K562 (cell line): ENCODE results near the gene RNF168. TPM values are rescaled to one million over a fixed set of nuclear protein-coding genes. Genes with fewer than 3 reads are reported as not detected.

ENCODE experiments used
- ATAC-seq: fragments of 200-7000 bp; cut with Tn5 transposase; 3 replicates; pipeline ENCODE4 v1.9.1; 2020; ENCODE audit warnings: moderate library complexity
- BruUV-seq: library from RNA; stranded (reverse); fragments of 400-500 nt; replicated peaks from 2 replicates; lab custom pipeline; 2021; lab: Mats Ljungman, UMichigan
- CTCF ChIA-PET: fragments of 300-600 bp; formaldehyde crosslinking; extraction: SDS; loops from one replicate; lab custom pipeline; 2021; ENCODE audit warnings: low intra/inter-chr PET ratio; lab: Yijun Ruan, JAX
- POLR2A ChIA-PET: fragments of 300-600, 350-650 bp; sonication (Branson Sonifier 250); formaldehyde crosslinking; extraction: SDS; loops from one replicate; lab custom pipeline; 2021; ENCODE audit warnings: antibody characterized with exemption, inconsistent platforms; lab: Yijun Ruan, JAX
- DNase-seq, 4 experiments: peaks; one replicate each; pipeline versions ENCODE4 v3.0.0 to v3.0.0-alpha.2; 2011 to 2018; ENCODE audit warnings: low spot score in 3 of 4, mixed read lengths in 3 of 4; ENCODE audit errors: extremely low read depth in 1 of 4
- FAIRE-seq: peaks from 2 replicates; lab custom pipeline; 2011; peaks lifted over from hg19 to GRCh38; lab: Jason Lieb, UNC
- H2AFZ ChIP-seq: 2 replicates; pipeline ENCODE4 v1.6.0; 2011; ENCODE audit warnings: low read depth, low read length, control low read depth, inconsistent platforms
- H3K27ac ChIP-seq: fragments of 200-600 bp; 3 replicates; pipeline ENCODE4 v1.8.0; 2011; ENCODE audit warnings: low read depth, mild to moderate bottlenecking, control low read depth, inconsistent platforms, low read length, moderate library complexity, mixed read lengths; ENCODE audit errors: extremely low read depth
- H3K27me3 ChIP-seq, 2 experiments: fragments of 300-600 bp in 1 of 2; 2 replicates in 1 of 2; 3 replicates in 1 of 2; pipeline versions ENCODE4 v1.6.0 to v1.8.0; 2011; ENCODE audit warnings: inconsistent platforms in 2 of 2, low read length in 2 of 2, mild to moderate bottlenecking in 1 of 2, mixed read lengths in 1 of 2, moderate library complexity in 1 of 2; ENCODE audit not compliant: control insufficient read depth in 2 of 2, insufficient read depth in 2 of 2
- H3K36me3 ChIP-seq: fragments of 300-600 bp; 3 replicates; pipeline ENCODE4 v1.8.0; 2011; ENCODE audit warnings: mild to moderate bottlenecking, low read length, inconsistent platforms; ENCODE audit not compliant: control insufficient read depth, insufficient read depth
- H3K4me1 ChIP-seq, 2 experiments: fragments of 200-600 bp in 1 of 2; replicated peaks in 1 of 2; 2 replicates in 1 of 2; 3 replicates in 1 of 2; pipeline versions ENCODE4 v1.5.1 to v1.8.0; 2011; ENCODE audit warnings: inconsistent platforms in 2 of 2, low read length in 2 of 2, mild to moderate bottlenecking in 1 of 2, mixed read lengths in 1 of 2, moderate library complexity in 1 of 2; ENCODE audit not compliant: control insufficient read depth in 2 of 2, insufficient read depth in 2 of 2
- H3K4me2 ChIP-seq: 2 replicates; pipeline ENCODE4 v1.6.1; 2011; ENCODE audit warnings: low read length, control low read depth, inconsistent platforms, mixed read lengths; ENCODE audit not compliant: insufficient read depth
- H3K4me3 ChIP-seq: fragments of 200-600 bp; sonication (generic), shearing (Covaris generic); 2 replicates; pipeline ENCODE4 v1.5.1; 2016; ENCODE audit warnings: control low read depth, inconsistent platforms
- H3K79me2 ChIP-seq: fragments of 200-600 bp; 3 replicates; pipeline ENCODE4 v1.8.0; 2011; ENCODE audit warnings: low read length, inconsistent platforms; ENCODE audit not compliant: control insufficient read depth, insufficient read depth
- H3K9ac ChIP-seq, 2 experiments: 2 replicates each; pipeline versions ENCODE4 v1.6.0 to v1.6.1; 2011; ENCODE audit warnings: low read depth in 2 of 2, low read length in 2 of 2, control low read depth in 1 of 2, inconsistent platforms in 1 of 2, mild to moderate bottlenecking in 1 of 2, mixed read lengths in 1 of 2; ENCODE audit not compliant: insufficient read depth in 1 of 2
- H3K9me1 ChIP-seq: one replicate; pipeline ENCODE4 v1.6.0; 2011; ENCODE audit warnings: inconsistent platforms, mild to moderate bottlenecking, low read length, moderate library complexity; ENCODE audit not compliant: control insufficient read depth, insufficient read depth
- H3K9me3 ChIP-seq: replicated peaks from 2 replicates; pipeline ENCODE4 v1.5.1; 2011; ENCODE audit warnings: low read depth, low read length, inconsistent platforms; ENCODE audit not compliant: control insufficient read depth, insufficient read depth
- H4K20me1 ChIP-seq: replicated peaks from 2 replicates; pipeline ENCODE4 v1.6.1; 2011; ENCODE audit warnings: low read length, inconsistent platforms, mixed read lengths; ENCODE audit not compliant: control insufficient read depth, insufficient read depth
- HDAC1 ChIP-seq, 2 experiments: fragments of 450-650 bp; IDR thresholded peaks; 2 replicates each; pipeline ENCODE4 v1.6.1; 2016 to 2017; ENCODE audit warnings: inconsistent platforms in 1 of 2, mild to moderate bottlenecking in 1 of 2, moderate library complexity in 1 of 2
- HIVEP1 ChIP-seq: fragments of 250-450 bp; sonication (Bioruptor Pico); IDR thresholded peaks from 2 replicates; pipeline ENCODE4 v1.4.0; 2020; ENCODE audit warnings: mild to moderate bottlenecking
- KDM1A ChIP-seq, 2 experiments: fragments of 450-650 bp; IDR thresholded peaks; 2 replicates each; pipeline ENCODE4 v1.6.1; 2016; ENCODE audit warnings: mild to moderate bottlenecking in 2 of 2
- NCOA6 ChIP-seq: fragments of 450-650 bp; IDR thresholded peaks from 2 replicates; pipeline ENCODE4 v1.6.1; 2017; ENCODE audit warnings: mild to moderate bottlenecking
- WGBS: fragments of 100-300 bp; shearing (Covaris generic); methylation state at CpG from one replicate; pipeline ENCODE4 v1.1.6; 2016; ENCODE audit warnings: low coverage, mixed read lengths; ENCODE audit not compliant: insufficient coverage; ENCODE audit errors: missing lambda C conversion rate; 5-methylcytosine and 5-hydroxymethylcytosine counted together
- in situ Hi-C: fragments of 300-500 bp; cut with MboI; formaldehyde crosslinking; loops from 4 replicates; pipeline ENCODE4 v1.15.0; 2018; ENCODE audit warnings: inconsistent platforms, mixed read lengths
- intact Hi-C: fragments of 100-400 bp; cut with micrococcal nuclease; formaldehyde crosslinking; loops from 2 replicates; pipeline ENCODE4 v1.14.2; 2022
- polyA plus RNA-seq, 8 experiments: library from polyadenylated mRNA; depleted of rRNA in 4 of 8; stranded (reverse) in 5 of 8; unstranded in 3 of 8; fragments of >200 nt; fragmentation: Nextera tagmentation in 2 of 8; fragmentation: Illumina TruSeq in 1 of 8; extraction: Ambion mirVana in 2 of 8; extraction: Trizol in 1 of 8; gene quantifications; 2 replicates each; pipeline versions ENCODE4 v1.2.1 to v1.2.3, GENCODE V29; 2011 to 2014; ENCODE audit warnings: inconsistent platforms in 1 of 8, missing spikeins in 1 of 8
- total RNA-seq, 7 experiments: library from RNA; depleted of rRNA in 6 of 7; stranded (reverse); fragments of >200 nt in 6 of 7; fragmentation: Illumina TruSeq in 2 of 7; extraction: Trizol in 2 of 7; gene quantifications; 2 replicates each; pipeline versions ENCODE4 v1.2.1 to v1.2.3, GENCODE V29; 2011 to 2021; ENCODE audit warnings: low replicate concordance in 1 of 7
- TF ChIP-seq, protein P1 (sequence below), 2 experiments: IDR thresholded peaks; 2 replicates each; pipeline ENCODE4 v1.6.1; 2012; ENCODE audit warnings: improper control_type of control experiment in 2 of 2, low read depth in 2 of 2, low read length in 2 of 2, borderline replicate concordance in 1 of 2

The RNF168 gene
- total and polyA plus RNA-seq, 9 of the 15 experiments (the other 6 are each of a cell fraction or from before 2014, with no cell fraction given) = 6.0 to 32.1 (median 16.6) TPM

GRCh38 chr3:196514350-196514716, 10.8 kb upstream of the RNF168 start (continued):
- no peak for TF ChIP-seq HIVEP1 (CRISPR knock-in tag)

DNA sequence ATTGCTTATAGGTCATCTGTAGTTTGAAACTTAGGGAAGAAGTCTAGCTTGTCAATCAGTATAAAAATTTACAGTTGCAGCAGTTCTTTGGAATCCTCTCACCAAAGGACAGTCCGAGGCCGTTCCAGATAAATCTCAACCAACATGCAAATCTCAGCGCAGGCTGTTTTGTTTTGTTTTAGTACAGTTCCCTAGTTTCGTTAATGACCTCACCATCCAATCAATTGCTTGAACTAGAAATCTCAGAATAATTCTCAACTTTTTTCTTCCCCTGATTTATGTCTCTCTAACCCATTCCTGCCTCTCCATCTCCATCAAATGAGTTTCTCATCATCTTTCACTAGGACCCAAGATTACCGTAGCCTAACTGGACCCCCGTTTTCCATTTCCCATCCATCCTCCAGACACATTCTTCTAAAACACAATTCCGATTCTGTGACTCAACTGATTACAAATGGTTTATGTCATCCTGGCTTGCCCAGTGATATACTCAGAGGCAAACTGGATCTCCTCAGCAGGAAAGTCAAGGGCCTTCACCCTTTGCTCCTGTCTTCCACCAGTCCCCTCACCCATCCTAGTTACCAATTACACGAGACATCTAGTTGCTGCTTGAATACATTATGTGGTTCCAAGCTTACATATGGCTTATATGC, 10.3 kb upstream of the RNF168 start:
- H3K27ac ChIP-seq = no peak overlapping the region
- CTCF ChIA-PET = no interaction called here
- no peak overlapping the region for H3K4me2 ChIP-seq
- no peaks in the 10 kb centered on the region for H3K36me3 ChIP-seq
- H3K4me1 ChIP-seq = peaks cover 19 to 50% of the 10 kb centered on the region in 2 experiments
- no peaks in the 10 kb centered on the region for H3K27me3 ChIP-seq
- BruUV-seq = no TSS peak
- H3K9ac ChIP-seq = no peak overlapping the region
- no peak overlapping the region for H3K4me3 ChIP-seq
- ATAC-seq (no peak), DNase-seq (no peak)
- intact Hi-C loops = loop anchor here (10.0 kb wide), 1 partner anchor 429 kb away; the partner anchor contains the start of gene TFRC
- no peak overlapping the region for H2AFZ ChIP-seq
- H3K79me2 ChIP-seq = no peaks in the 10 kb centered on the region
- WGBS = 78% methylated on average over 8 of the region's 8 CpGs
- H3K9me1 ChIP-seq = no peaks in the 10 kb centered on the region
- H3K9me3 ChIP-seq = peaks cover 6% of the 10 kb centered on the region; the same call in 1 of the 2 replicates
- H4K20me1 ChIP-seq = no peaks in the 10 kb centered on the region
- POLR2A ChIA-PET = interaction anchor here (0.9 to 1.0 kb wide), 2 partner anchors 9 to 435 kb away, joined by 3 read pairs; no protein-coding TSS in a partner anchor
- TF ChIP-seq HDAC1 (IDR thresholded peaks at IDR 0.05) = 0 out of 4 replicates have a peak, but pooled peaks of 1 of the 2 experiments have one; percentile 19
- TF ChIP-seq KDM1A (IDR thresholded peaks at IDR 0.05) = peak; percentile 63 to 78
- TF ChIP-seq NCOA6 = 0 out of 2 replicates have a peak, but pooled peaks have one; percentile 13
- TF ChIP-seq, protein P1, sequence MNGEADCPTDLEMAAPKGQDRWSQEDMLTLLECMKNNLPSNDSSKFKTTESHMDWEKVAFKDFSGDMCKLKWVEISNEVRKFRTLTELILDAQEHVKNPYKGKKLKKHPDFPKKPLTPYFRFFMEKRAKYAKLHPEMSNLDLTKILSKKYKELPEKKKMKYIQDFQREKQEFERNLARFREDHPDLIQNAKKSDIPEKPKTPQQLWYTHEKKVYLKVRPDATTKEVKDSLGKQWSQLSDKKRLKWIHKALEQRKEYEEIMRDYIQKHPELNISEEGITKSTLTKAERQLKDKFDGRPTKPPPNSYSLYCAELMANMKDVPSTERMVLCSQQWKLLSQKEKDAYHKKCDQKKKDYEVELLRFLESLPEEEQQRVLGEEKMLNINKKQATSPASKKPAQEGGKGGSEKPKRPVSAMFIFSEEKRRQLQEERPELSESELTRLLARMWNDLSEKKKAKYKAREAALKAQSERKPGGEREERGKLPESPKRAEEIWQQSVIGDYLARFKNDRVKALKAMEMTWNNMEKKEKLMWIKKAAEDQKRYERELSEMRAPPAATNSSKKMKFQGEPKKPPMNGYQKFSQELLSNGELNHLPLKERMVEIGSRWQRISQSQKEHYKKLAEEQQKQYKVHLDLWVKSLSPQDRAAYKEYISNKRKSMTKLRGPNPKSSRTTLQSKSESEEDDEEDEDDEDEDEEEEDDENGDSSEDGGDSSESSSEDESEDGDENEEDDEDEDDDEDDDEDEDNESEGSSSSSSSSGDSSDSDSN (IDR thresholded peaks at IDR 0.05; ENCODE audit: borderline replicate concordance in 1 of 2, low read depth in 2 of 2, low read length in 2 of 2) = no peak
- TF ChIP-seq, all 486 proteins: peak for 3
- FAIRE-seq = no peak
- in situ Hi-C loops = loop anchor here (25.0 kb wide), 2 partner anchors 627 to 802 kb away; partner anchors contain the start of gene MUC20
